ENCODE data around the gene SCLT1.

Gene SCLT1

GRCh38 chr4:128986019-128986418 is 107.3 kb downstream of the SCLT1 start:
- TF ChIP-seq CREB1 (IDR thresholded peaks at IDR 0.05; ENCODE audit: low read depth) (no peak), YY1 (IDR thresholded peaks at IDR 0.05; ENCODE audit: low read depth) (no peak), ZBTB7A (IDR thresholded peaks at IDR 0.05; ENCODE audit: low read depth) (no peak), CEBPB (IDR thresholded peaks at IDR 0.05) (no peak), TCF12 (IDR thresholded peaks at IDR 0.05; ENCODE audit: low read depth) (no peak), EP300 (IDR thresholded peaks at IDR 0.05; ENCODE audit: borderline replicate concordance) (no peak), NFIC (IDR thresholded peaks at IDR 0.05) (no peak), REST (IDR thresholded peaks at IDR 0.05; ENCODE audit: low read depth) (no peak)
- TF ChIP-seq, protein P1, sequence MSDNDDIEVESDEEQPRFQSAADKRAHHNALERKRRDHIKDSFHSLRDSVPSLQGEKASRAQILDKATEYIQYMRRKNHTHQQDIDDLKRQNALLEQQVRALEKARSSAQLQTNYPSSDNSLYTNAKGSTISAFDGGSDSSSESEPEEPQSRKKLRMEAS (IDR thresholded peaks at IDR 0.05), result no peak
- TF ChIP-seq, protein P2, sequence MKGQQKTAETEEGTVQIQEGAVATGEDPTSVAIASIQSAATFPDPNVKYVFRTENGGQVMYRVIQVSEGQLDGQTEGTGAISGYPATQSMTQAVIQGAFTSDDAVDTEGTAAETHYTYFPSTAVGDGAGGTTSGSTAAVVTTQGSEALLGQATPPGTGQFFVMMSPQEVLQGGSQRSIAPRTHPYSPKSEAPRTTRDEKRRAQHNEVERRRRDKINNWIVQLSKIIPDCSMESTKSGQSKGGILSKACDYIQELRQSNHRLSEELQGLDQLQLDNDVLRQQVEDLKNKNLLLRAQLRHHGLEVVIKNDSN (IDR thresholded peaks at IDR 0.05), result no peak

DNA sequence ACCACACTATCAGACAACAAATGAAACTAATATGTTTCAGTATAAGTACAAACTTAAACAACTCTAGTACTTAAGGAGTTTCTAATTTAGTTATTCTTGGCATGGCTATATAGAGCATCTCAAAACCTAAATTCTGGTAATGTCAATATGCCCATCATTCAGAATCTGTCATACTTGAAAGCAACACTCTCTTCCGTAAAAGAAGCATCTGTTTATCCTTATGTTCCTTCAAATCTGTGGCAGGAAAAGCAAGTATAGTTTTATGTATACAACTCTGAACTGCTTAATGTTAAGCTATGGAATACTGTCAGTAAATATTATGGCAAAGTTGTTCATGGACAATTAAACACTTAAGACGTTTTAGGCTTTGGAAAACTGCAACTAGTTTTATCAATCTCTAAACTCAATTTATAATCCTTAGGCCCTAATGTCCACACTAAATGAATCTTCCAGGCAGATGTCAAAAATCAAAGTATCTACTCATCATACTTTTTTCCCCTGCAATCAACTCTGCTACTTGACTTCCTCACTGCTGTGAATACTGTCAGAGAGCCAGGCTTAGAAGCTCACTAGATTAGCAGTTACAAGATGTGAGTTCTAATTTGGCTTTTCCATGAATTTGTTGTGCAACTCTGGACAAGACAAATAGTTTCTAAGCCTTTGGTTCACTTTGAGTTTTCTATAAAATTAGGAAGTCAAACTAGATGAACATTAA is 109.4 kb downstream of the SCLT1 start:
- no peak for TF ChIP-seq FOXM1 (IDR thresholded peaks at IDR 0.05; ENCODE audit: borderline replicate concordance, low read depth)
- TF ChIP-seq ZBTB7A (IDR thresholded peaks at IDR 0.05; ENCODE audit: low read depth), result no peak
- no peak for TF ChIP-seq CEBPB (IDR thresholded peaks at IDR 0.05)
- TF ChIP-seq, protein P1 (IDR thresholded peaks at IDR 0.05), result no peak
- no peak for TF ChIP-seq RAD21 (IDR thresholded peaks at IDR 0.05; ENCODE audit: low read depth)
- no peak for TF ChIP-seq CREB1 (IDR thresholded peaks at IDR 0.05; ENCODE audit: low read depth)
- TF ChIP-seq EP300 (IDR thresholded peaks at IDR 0.05; ENCODE audit: borderline replicate concordance), result no peak
- TF ChIP-seq YY1 (IDR thresholded peaks at IDR 0.05; ENCODE audit: low read depth), result no peak
- TF ChIP-seq, protein P2 (IDR thresholded peaks at IDR 0.05), result no peak
- TF ChIP-seq TCF12 (IDR thresholded peaks at IDR 0.05; ENCODE audit: low read depth), result no peak
- no peak for TF ChIP-seq TAF1 (IDR thresholded peaks at IDR 0.05; ENCODE audit: low read depth)
- TF ChIP-seq NFIC (IDR thresholded peaks at IDR 0.05), result no peak
- TF ChIP-seq TEAD4 (IDR thresholded peaks at IDR 0.05), result no peak
- TF ChIP-seq EGR1 (IDR thresholded peaks at IDR 0.05), result no peak
- TF ChIP-seq REST (IDR thresholded peaks at IDR 0.05; ENCODE audit: low read depth), result no peak

DNA sequence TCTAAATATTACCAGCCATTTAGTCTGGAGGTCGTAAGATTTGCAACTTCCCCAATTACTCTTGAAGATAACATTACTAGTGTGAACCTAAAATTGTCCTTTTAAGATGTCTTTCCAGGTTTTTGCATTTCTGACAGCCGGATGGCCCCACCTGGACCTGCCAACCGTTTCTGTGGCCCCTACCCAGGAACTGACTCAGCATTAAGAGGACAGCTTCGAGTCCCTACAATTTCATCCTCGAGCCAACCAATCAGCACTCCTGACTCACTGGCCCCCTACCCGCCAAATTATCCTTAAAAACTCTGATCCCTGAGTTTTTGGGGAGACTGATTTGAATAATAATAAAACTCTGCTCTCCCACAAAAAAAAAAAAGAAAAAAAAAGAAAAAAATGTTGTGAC is 112.0 kb downstream of the SCLT1 start:
- TF ChIP-seq TCF12 (IDR thresholded peaks at IDR 0.05; ENCODE audit: low read depth), result no peak
- TF ChIP-seq REST (IDR thresholded peaks at IDR 0.05; ENCODE audit: low read depth), result no peak
- TF ChIP-seq EGR1 (IDR thresholded peaks at IDR 0.05), result no peak
- no peak for TF ChIP-seq YY1 (IDR thresholded peaks at IDR 0.05; ENCODE audit: low read depth)
- TF ChIP-seq NFIC (IDR thresholded peaks at IDR 0.05), result no peak
- TF ChIP-seq ZBTB7A (IDR thresholded peaks at IDR 0.05; ENCODE audit: low read depth), result no peak
- no peak for TF ChIP-seq CREB1 (IDR thresholded peaks at IDR 0.05; ENCODE audit: low read depth)
- TF ChIP-seq EP300 (IDR thresholded peaks at IDR 0.05; ENCODE audit: borderline replicate concordance), result no peak
- no peak for TF ChIP-seq RAD21 (IDR thresholded peaks at IDR 0.05; ENCODE audit: low read depth)
- no peak for TF ChIP-seq CEBPB (IDR thresholded peaks at IDR 0.05)
- TF ChIP-seq, protein P1 (IDR thresholded peaks at IDR 0.05), result no peak
- TF ChIP-seq, protein P2 (IDR thresholded peaks at IDR 0.05), result no peak
- TF ChIP-seq TAF1 (IDR thresholded peaks at IDR 0.05; ENCODE audit: low read depth), result no peak
- TF ChIP-seq FOXM1 (IDR thresholded peaks at IDR 0.05; ENCODE audit: borderline replicate concordance, low read depth), result no peak
- TF ChIP-seq TEAD4 (IDR thresholded peaks at IDR 0.05), result no peak

All from Ishikawa (cell line).